PC-9 (cell line): Measurements from ENCODE around the gene NIPSNAP2.
"Not testable (repeated sequence)": the region's sequence is repeated elsewhere in the genome, so short reads cannot be mapped to it uniquely, and the experiment has no call there.

Experiments
- EZH2 ChIP-seq: fragments of 200-600 bp; sonication (generic); IDR thresholded peaks from 2 replicates; pipeline ENCODE4 v1.8.0; 2017; ENCODE audit warnings: antibody characterized with exemption, low read depth
- TF ChIP-seq, protein P1 (sequence below): fragments of 200-600 bp; sonication (generic); conservative IDR thresholded peaks from 2 replicates; pipeline ENCODE4 v1.6.1; 2017; ENCODE audit warnings: mixed run types, antibody characterized with exemption, mild to moderate bottlenecking, moderate library complexity

DNA sequence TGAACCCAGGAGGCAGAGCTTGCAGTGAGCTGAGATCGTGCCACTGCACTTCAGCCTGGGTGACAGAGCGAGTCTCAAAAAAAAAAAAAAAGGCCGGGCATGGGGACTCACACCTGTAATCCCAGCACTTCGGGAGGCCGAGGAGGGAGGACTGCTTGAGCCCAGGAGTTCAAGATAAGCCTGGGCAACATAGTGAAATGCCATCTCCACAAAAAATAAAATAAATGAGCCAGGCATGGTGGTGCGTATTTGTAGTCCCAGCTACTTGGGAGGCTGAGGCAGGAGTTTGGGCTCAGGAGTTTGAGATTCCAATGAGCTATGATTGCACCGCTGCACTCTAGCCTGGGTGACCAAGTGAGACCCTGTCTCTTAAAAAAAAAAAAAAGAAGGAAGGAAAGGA, 68.2 kb downstream of the NIPSNAP2 start:
- TF ChIP-seq EZH2: not testable (repeated sequence)
- TF ChIP-seq, protein P1, sequence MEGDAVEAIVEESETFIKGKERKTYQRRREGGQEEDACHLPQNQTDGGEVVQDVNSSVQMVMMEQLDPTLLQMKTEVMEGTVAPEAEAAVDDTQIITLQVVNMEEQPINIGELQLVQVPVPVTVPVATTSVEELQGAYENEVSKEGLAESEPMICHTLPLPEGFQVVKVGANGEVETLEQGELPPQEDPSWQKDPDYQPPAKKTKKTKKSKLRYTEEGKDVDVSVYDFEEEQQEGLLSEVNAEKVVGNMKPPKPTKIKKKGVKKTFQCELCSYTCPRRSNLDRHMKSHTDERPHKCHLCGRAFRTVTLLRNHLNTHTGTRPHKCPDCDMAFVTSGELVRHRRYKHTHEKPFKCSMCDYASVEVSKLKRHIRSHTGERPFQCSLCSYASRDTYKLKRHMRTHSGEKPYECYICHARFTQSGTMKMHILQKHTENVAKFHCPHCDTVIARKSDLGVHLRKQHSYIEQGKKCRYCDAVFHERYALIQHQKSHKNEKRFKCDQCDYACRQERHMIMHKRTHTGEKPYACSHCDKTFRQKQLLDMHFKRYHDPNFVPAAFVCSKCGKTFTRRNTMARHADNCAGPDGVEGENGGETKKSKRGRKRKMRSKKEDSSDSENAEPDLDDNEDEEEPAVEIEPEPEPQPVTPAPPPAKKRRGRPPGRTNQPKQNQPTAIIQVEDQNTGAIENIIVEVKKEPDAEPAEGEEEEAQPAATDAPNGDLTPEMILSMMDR: not testable (repeated sequence)
